HepG2 (cell line): ENCODE results near the gene MICAL3. TPM values are rescaled to one million over a fixed set of nuclear protein-coding genes. Genes with fewer than 3 reads are reported as not detected.

Source experiments
- ATAC-seq: fragments of 200-7000 bp; cut with Tn5 transposase; 3 replicates; pipeline ENCODE4 v1.9.1; 2020; ENCODE audit warnings: mild to moderate bottlenecking, moderate library complexity
- BruUV-seq: library from RNA; stranded (reverse); fragments of 400-500 nt; replicated peaks from 2 replicates; lab custom pipeline; 2021; lab: Mats Ljungman, UMichigan
- CTCF ChIA-PET: fragments of 300-600 bp; formaldehyde crosslinking; extraction: SDS; loops from one replicate; lab custom pipeline; 2021; ENCODE audit warnings: low total read pairs, inconsistent platforms, low intra/inter-chr PET ratio; lab: Yijun Ruan, JAX
- POLR2A ChIA-PET: fragments of 350-600 bp; sonication (Branson Sonifier 250); formaldehyde crosslinking; loops from one replicate; lab custom pipeline; 2020; ENCODE audit warnings: antibody characterized with exemption, inconsistent platforms; lab: Yijun Ruan, JAX
- DNase-seq: peaks from one replicate; pipeline ENCODE4 v3.0.0-alpha.2; 2015; ENCODE audit warnings: low spot score
- FAIRE-seq: peaks from 3 replicates; lab custom pipeline; 2011; peaks lifted over from hg19 to GRCh38; lab: Jason Lieb, UNC
- H2AFZ ChIP-seq: one replicate; pipeline ENCODE4 v1.6.1; 2011; ENCODE audit warnings: low read length, inconsistent platforms
- H3K27ac ChIP-seq: fragments of 300-600 bp; 3 replicates; pipeline ENCODE4 v1.8.0; 2011; ENCODE audit warnings: mixed run types, mild to moderate bottlenecking, mixed read lengths, low read length, inconsistent platforms; ENCODE audit not compliant: insufficient read depth; ENCODE audit errors: extremely low read length
- H3K27me3 ChIP-seq, 2 experiments: fragments of 200-600 bp in 1 of 2; 2 replicates in 1 of 2; 3 replicates in 1 of 2; pipeline versions ENCODE4 v1.6.0 to v1.8.0; 2011; ENCODE audit warnings: low read length in 2 of 2, mild to moderate bottlenecking in 2 of 2, moderate library complexity in 2 of 2, inconsistent platforms in 1 of 2; ENCODE audit not compliant: insufficient read depth in 2 of 2, control insufficient read depth in 1 of 2
- H3K36me3 ChIP-seq, 2 experiments: fragments of 200-600 bp in 1 of 2; replicated peaks in 1 of 2; 2 replicates in 1 of 2; 3 replicates in 1 of 2; pipeline versions ENCODE4 v1.5.1 to v1.8.0; 2011; ENCODE audit warnings: low read length in 2 of 2, inconsistent platforms in 1 of 2; ENCODE audit not compliant: insufficient read depth in 2 of 2, control insufficient read depth in 1 of 2
- H3K4me1 ChIP-seq: 2 replicates; pipeline ENCODE4 v1.5.1; 2012; ENCODE audit warnings: low read length, inconsistent platforms; ENCODE audit not compliant: insufficient read depth
- H3K4me2 ChIP-seq: 2 replicates; pipeline ENCODE4 v1.6.0; 2011; ENCODE audit warnings: low read depth, low read length, inconsistent platforms
- H3K4me3 ChIP-seq, 3 experiments: fragments of 200-600 bp in 1 of 3; sonication (generic), shearing (Covaris generic) in 1 of 3; replicated peaks in 1 of 3; 2 replicates each; pipeline ENCODE4 v1.5.1; 2011 to 2016; ENCODE audit warnings: low read length in 3 of 3, inconsistent platforms in 2 of 3, low read depth in 2 of 3, mild to moderate bottlenecking in 2 of 3, control low read depth in 1 of 3, mixed read lengths in 1 of 3; ENCODE audit not compliant: insufficient read depth in 1 of 3
- H3K79me2 ChIP-seq: one replicate; pipeline ENCODE4 v1.6.1; 2011; ENCODE audit warnings: low read length, inconsistent platforms; ENCODE audit not compliant: insufficient read depth
- H3K9ac ChIP-seq: 2 replicates; pipeline ENCODE4 v1.6.0; 2011; ENCODE audit warnings: mild to moderate bottlenecking, low read depth, low read length, inconsistent platforms; ENCODE audit not compliant: insufficient read depth
- H3K9me3 ChIP-seq: 2 replicates; pipeline ENCODE4 v1.5.1; 2012; ENCODE audit warnings: mild to moderate bottlenecking, low read length
- H4K20me1 ChIP-seq: 2 replicates; pipeline ENCODE4 v1.6.0; 2011; ENCODE audit warnings: inconsistent platforms, mild to moderate bottlenecking, low read length, moderate library complexity; ENCODE audit not compliant: insufficient read depth
- CBX1 ChIP-seq: IDR thresholded peaks from one replicate; pipeline ENCODE4 v1.6.1; 2016; ENCODE audit warnings: antibody characterized with exemption, low read depth
- ESRRA ChIP-seq: sonication (generic); formaldehyde crosslinking; IDR thresholded peaks from 2 replicates; pipeline ENCODE4 v1.5.1; 2020; ENCODE audit warnings: mild to moderate bottlenecking, low read depth, missing genetic modification reagents
- HCFC1 ChIP-seq: fragments of 150-350 bp; IDR thresholded peaks from 2 replicates; pipeline ENCODE4 v1.6.1; 2014; ENCODE audit warnings: low read depth, low read length
- KDM5A ChIP-seq: fragments of 200-600 bp; sonication (generic); IDR thresholded peaks from 2 replicates; pipeline ENCODE4 v1.7.0; 2018; ENCODE audit warnings: antibody characterized with exemption, mild to moderate bottlenecking, low read length, borderline replicate concordance
- KLF11 ChIP-seq: IDR thresholded peaks from 2 replicates; pipeline ENCODE4 v1.6.1; 2016; ENCODE audit warnings: missing compliant biosample characterization
- PRMT3 ChIP-seq: sonication (generic); formaldehyde crosslinking; IDR thresholded peaks from 2 replicates; pipeline ENCODE4 v1.8.1; 2022; ENCODE audit warnings: low read depth, mild to moderate bottlenecking, moderate library complexity, missing genetic modification reagents, borderline replicate concordance
- RARG ChIP-seq: sonication (generic); formaldehyde crosslinking; IDR thresholded peaks from 2 replicates; pipeline ENCODE4 v1.4.0; 2020; ENCODE audit warnings: low read depth, mild to moderate bottlenecking, missing genetic modification reagents
- SETDB1 ChIP-seq: sonication (generic); formaldehyde crosslinking; IDR thresholded peaks from 2 replicates; pipeline ENCODE4 v1.5.1; 2020; ENCODE audit warnings: missing genetic modification reagents, mild to moderate bottlenecking, borderline replicate concordance
- SNAPC2 ChIP-seq: sonication (generic); formaldehyde crosslinking; IDR thresholded peaks from 2 replicates; pipeline ENCODE4 v1.8.1; 2022; ENCODE audit warnings: mild to moderate bottlenecking, missing genetic modification reagents
- TBX2 ChIP-seq: sonication (generic); formaldehyde crosslinking; IDR thresholded peaks from 2 replicates; pipeline ENCODE4 v1.5.0; 2020; ENCODE audit warnings: missing genetic modification reagents, mild to moderate bottlenecking, borderline replicate concordance
- TEAD3 ChIP-seq: optimal IDR thresholded peaks from 2 replicates; pipeline ENCODE3; 2016; ENCODE audit warnings: borderline replicate concordance
- ZNF180 ChIP-seq: sonication (generic); formaldehyde crosslinking; IDR thresholded peaks from 2 replicates; pipeline ENCODE4 v1.4.0; 2020; ENCODE audit warnings: low read depth, missing genetic modification reagents, borderline replicate concordance
- ZNF546 ChIP-seq: sonication (generic); formaldehyde crosslinking; conservative IDR thresholded peaks from 2 replicates; pipeline ENCODE4 v1.8.1; 2023; ENCODE audit warnings: mild to moderate bottlenecking, missing genetic modification reagents
- ZSCAN30 ChIP-seq: sonication (generic); formaldehyde crosslinking; IDR thresholded peaks from 2 replicates; pipeline ENCODE4 v1.5.0; 2020; ENCODE audit warnings: mild to moderate bottlenecking, missing genetic modification reagents
- WGBS: methylation state at CpG from one replicate; pipeline ENCODE4 v1.1.6; 2017; ENCODE audit warnings: low lambda C conversion rate; 5-methylcytosine and 5-hydroxymethylcytosine counted together
- in situ Hi-C: cut with HindIII; loops from 2 replicates; pipeline ENCODE4 v1.10.0; 2017; ENCODE audit warnings: low pct_unique_long_range_greater_than_20kb; ENCODE audit not compliant: extremely low pct_ligation_motif_present
- intact Hi-C: fragments of 100-400 bp; cut with micrococcal nuclease; formaldehyde crosslinking; loops from one replicate; pipeline ENCODE4 v1.10.0; 2022; ENCODE audit not compliant: unreplicated experiment
- polyA plus RNA-seq, 8 experiments: library from polyadenylated mRNA; depleted of rRNA in 3 of 8; stranded (reverse) in 7 of 8; unstranded in 1 of 8; fragments of >200 nt; fragmentation: Illumina TruSeq in 4 of 8; extraction: Trizol in 4 of 8; gene quantifications; 2 replicates each; pipeline versions ENCODE4 v1.2.1 to v1.2.3, GENCODE V29; 2011 to 2016; ENCODE audit warnings: low read depth in 4 of 8, missing spikeins in 1 of 8, mixed read lengths in 1 of 8; ENCODE audit not compliant: insufficient read depth in 1 of 8
- total RNA-seq, 5 experiments: library from RNA; depleted of rRNA; stranded (reverse); fragments of >200 nt; fragmentation: Illumina TruSeq; extraction: Trizol; gene quantifications; 2 replicates each; pipeline ENCODE4 v1.2.3, GENCODE V29; 2016; ENCODE audit warnings: low read depth in 1 of 5
- TF ChIP-seq, protein P1 (sequence below): sonication (generic); formaldehyde crosslinking; IDR thresholded peaks from 2 replicates; pipeline ENCODE4 v1.4.0; 2020; ENCODE audit warnings: missing genetic modification reagents

Gene MICAL3
- total and polyA plus RNA-seq, 2 of the 13 experiments (the other 11 are each of a cell fraction or from before 2014, with no cell fraction given): 5.3 to 12.5 TPM

GRCh38 chr22:17950651-17951214, 73.6 kb downstream of the MICAL3 start:
- intact Hi-C loops: loop anchor here (5.0 to 10.0 kb wide), 2 partner anchors 52 to 56 kb away; no protein-coding TSS in a partner anchor
- no peak for TF ChIP-seq RARG (CRISPR knock-in tag)
- no peak for TF ChIP-seq TBX2 (CRISPR knock-in tag)
- TF ChIP-seq HCFC1: no peak
- no peak for TF ChIP-seq KDM5A
- TF ChIP-seq SETDB1 (CRISPR knock-in tag): no peak
- no peak for TF ChIP-seq SNAPC2 (CRISPR knock-in tag)
- in situ Hi-C loops: no loop called here
- no peak for ATAC-seq
- no peak for DNase-seq
- no peaks in the 10 kb centered on the region; a peak in 1 of 5 replicates for H3K36me3 ChIP-seq
- H3K4me3 ChIP-seq: no peak overlapping the region
- H2AFZ ChIP-seq: no peak overlapping the region
- H3K9me3 ChIP-seq: no peaks in the 10 kb centered on the region
- H3K79me2 ChIP-seq: peaks cover 74% of the 10 kb centered on the region
- 95% methylated on average over 10 of the region's 10 CpGs for WGBS
- no peak for FAIRE-seq
- CTCF ChIA-PET: no interaction called here
- POLR2A ChIA-PET: no interaction called here
- peaks cover 64% of the 10 kb centered on the region for H3K4me1 ChIP-seq
- H3K4me2 ChIP-seq: 0 out of 2 replicates have a peak overlapping the region, but pooled peaks have one; percentile 24
- H3K27ac ChIP-seq: peak overlapping the region; percentile 16
- H3K27me3 ChIP-seq: no peaks in the 10 kb centered on the region
- no peaks in the 10 kb centered on the region for H4K20me1 ChIP-seq
- no peak overlapping the region for H3K9ac ChIP-seq
- BruUV-seq: no TSS peak

DNA sequence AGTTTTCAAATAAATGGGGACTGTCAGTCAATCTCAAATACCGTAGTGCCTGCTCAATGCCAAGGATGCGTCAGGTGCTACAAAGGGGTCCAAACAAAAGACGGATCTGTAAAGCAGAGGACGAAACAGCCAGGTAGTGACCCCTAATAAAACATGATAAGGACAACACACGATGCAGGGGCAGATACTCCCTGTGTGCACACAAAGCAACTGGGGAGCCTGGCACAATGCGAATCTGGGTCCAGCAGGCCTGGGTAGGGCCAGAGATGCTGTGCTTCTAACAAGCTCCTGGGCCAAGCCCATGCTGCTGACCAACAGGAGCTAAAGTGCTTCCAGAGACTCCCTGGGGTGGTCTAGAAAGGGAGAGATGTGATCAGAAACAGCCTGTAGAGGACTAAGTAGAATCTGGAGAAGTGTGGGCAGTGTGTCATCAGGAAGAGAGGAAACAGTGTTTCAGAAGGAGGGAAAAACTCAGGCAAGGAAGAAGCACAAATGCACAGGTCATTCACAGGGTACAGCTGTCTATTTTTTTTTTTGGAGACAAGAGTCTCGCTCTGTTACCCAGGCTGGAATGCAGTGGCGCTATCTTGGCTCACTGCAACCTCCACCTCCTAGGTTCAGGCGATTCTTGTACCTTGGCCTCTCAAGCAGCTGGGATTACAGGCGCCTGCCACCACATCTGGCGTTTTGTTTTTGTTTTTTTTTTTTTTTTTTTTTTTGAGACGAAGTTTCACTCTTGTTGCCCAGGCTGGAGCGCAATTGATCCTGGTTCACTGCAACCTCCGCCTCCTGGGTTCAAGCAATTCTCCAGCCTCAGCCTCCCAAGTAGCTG, 74.5 kb downstream of the MICAL3 start:
- Histone ChIP-seq H4K20me1 (no peaks in the 10 kb centered on the region), H3K27me3 (no peaks in the 10 kb centered on the region), H3K4me2 (no peak overlapping the region), H3K27ac (no peak overlapping the region), H3K9ac (no peak overlapping the region), H3K36me3 (no peaks in the 10 kb centered on the region; a peak in 1 of 5 replicates), H2AFZ (no peak overlapping the region), H3K4me3 (no peak overlapping the region), H3K79me2 (peaks cover 70% of the 10 kb centered on the region), H3K4me1 (peaks cover 55% of the 10 kb centered on the region), H3K9me3 (no peaks in the 10 kb centered on the region)
- no TSS peak for BruUV-seq
- in situ Hi-C loops: no loop called here
- intact Hi-C loops: loop anchor here (5.0 to 10.0 kb wide), 2 partner anchors 52 to 55 kb away; no protein-coding TSS in a partner anchor
- CTCF ChIA-PET: no interaction called here
- POLR2A ChIA-PET: no interaction called here
- no peak for DNase-seq
- TF ChIP-seq CBX1 (no peak), PRMT3 (CRISPR knock-in tag) (no peak), ZSCAN30 (CRISPR knock-in tag) (no peak), ZNF180 (CRISPR knock-in tag) (no peak), ZNF546 (CRISPR knock-in tag) (no peak), ESRRA (CRISPR knock-in tag) (no peak), TEAD3 (CRISPR knock-in tag) (peak; percentile 38), KLF11 (CRISPR knock-in tag) (no peak)
- TF ChIP-seq, protein P1, sequence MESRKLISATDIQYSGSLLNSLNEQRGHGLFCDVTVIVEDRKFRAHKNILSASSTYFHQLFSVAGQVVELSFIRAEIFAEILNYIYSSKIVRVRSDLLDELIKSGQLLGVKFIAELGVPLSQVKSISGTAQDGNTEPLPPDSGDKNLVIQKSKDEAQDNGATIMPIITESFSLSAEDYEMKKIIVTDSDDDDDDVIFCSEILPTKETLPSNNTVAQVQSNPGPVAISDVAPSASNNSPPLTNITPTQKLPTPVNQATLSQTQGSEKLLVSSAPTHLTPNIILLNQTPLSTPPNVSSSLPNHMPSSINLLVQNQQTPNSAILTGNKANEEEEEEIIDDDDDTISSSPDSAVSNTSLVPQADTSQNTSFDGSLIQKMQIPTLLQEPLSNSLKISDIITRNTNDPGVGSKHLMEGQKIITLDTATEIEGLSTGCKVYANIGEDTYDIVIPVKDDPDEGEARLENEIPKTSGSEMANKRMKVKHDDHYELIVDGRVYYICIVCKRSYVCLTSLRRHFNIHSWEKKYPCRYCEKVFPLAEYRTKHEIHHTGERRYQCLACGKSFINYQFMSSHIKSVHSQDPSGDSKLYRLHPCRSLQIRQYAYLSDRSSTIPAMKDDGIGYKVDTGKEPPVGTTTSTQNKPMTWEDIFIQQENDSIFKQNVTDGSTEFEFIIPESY (CRISPR knock-in tag): peak; percentile 86
- ATAC-seq: no peak
- FAIRE-seq: no peak
- 89% methylated on average over 14 of the region's 14 CpGs for WGBS
